HG02571 (cell line): Measurements from ENCODE around the gene ZSCAN20.

ENCODE experiments used
- ATAC-seq: cut with Tn5 transposase; IDR thresholded peaks from one replicate; pipeline ENCODE4 v1.9.1; 2021; ENCODE audit warnings: mild to moderate bottlenecking, moderate library complexity; ENCODE audit not compliant: unreplicated experiment

Gene ZSCAN20

GRCh38 chr1:33472269-33472980, at the start of gene ZSCAN20:
TSS of gene ZSCAN20 (plus strand) at chr1:33472645. CDS start at chr1:33479289, 6,644 bp downstream.
- ATAC-seq, result peak; percentile 89

- no peak for ATAC-seq
Measured at GRCh38 chr1:33424205-33424604, 48.2 kb upstream of the ZSCAN20 start.

GRCh38 chr1:33424610-33425009, 47.8 kb upstream of the ZSCAN20 start:
- ATAC-seq, result no peak

- no peak for ATAC-seq
Measured at GRCh38 chr1:33425900-33426299, 46.5 kb upstream of the ZSCAN20 start.

- no peak for ATAC-seq
Measured at GRCh38 chr1:33426916-33427315, 45.5 kb upstream of the ZSCAN20 start.

- ATAC-seq, result no peak
Measured at GRCh38 chr1:33428661-33429060, 43.8 kb upstream of the ZSCAN20 start.

- no peak for ATAC-seq
Measured at GRCh38 chr1:33429332-33429731, 43.1 kb upstream of the ZSCAN20 start.

- ATAC-seq, result no peak
Measured at GRCh38 chr1:33429856-33430691, 42.4 kb upstream of the ZSCAN20 start.

- peak; percentile 79 for ATAC-seq
Measured at GRCh38 chr1:33430692-33431593, 41.5 kb upstream of the ZSCAN20 start, which contains the start of gene PHC2. TSS of gene PHC2 (minus strand) at chr1:33431095. CDS start at chr1:33375539, 55,556 bp downstream.

GRCh38 chr1:33433509-33434362, 38.7 kb upstream of the ZSCAN20 start:
- no peak for ATAC-seq

GRCh38 chr1:33434363-33434750, 38.1 kb upstream of the ZSCAN20 start:
- no peak for ATAC-seq

GRCh38 chr1:33435096-33435820, 37.2 kb upstream of the ZSCAN20 start:
- no peak for ATAC-seq

- no peak for ATAC-seq
Measured at GRCh38 chr1:33436557-33437285, 35.7 kb upstream of the ZSCAN20 start.

GRCh38 chr1:33438364-33439160, 33.9 kb upstream of the ZSCAN20 start:
- ATAC-seq, result no peak

GRCh38 chr1:33439662-33440061, 32.8 kb upstream of the ZSCAN20 start:
- ATAC-seq, result no peak

- no peak for ATAC-seq
Measured at GRCh38 chr1:33441088-33441745, 31.2 kb upstream of the ZSCAN20 start.

GRCh38 chr1:33442141-33442540, 30.3 kb upstream of the ZSCAN20 start:
- ATAC-seq, result no peak
